Loucy (cell line): Measurements from ENCODE around the gene FLOT2.

ENCODE experiments used
- EZH2phosphoT487 ChIP-seq: fragments of 200-600 bp; IDR thresholded peaks from 2 replicates; pipeline ENCODE4 v1.6.1; 2018; ENCODE audit warnings: antibody characterized with exemption, mild to moderate bottlenecking, moderate library complexity, borderline replicate concordance
- TF ChIP-seq, protein P1 (sequence below): fragments of 200-600 bp; sonication (generic); conservative IDR thresholded peaks from 2 replicates; pipeline ENCODE4 v1.5.1; 2014; ENCODE audit warnings: mild to moderate bottlenecking, antibody characterized with exemption, low read length

DNA sequence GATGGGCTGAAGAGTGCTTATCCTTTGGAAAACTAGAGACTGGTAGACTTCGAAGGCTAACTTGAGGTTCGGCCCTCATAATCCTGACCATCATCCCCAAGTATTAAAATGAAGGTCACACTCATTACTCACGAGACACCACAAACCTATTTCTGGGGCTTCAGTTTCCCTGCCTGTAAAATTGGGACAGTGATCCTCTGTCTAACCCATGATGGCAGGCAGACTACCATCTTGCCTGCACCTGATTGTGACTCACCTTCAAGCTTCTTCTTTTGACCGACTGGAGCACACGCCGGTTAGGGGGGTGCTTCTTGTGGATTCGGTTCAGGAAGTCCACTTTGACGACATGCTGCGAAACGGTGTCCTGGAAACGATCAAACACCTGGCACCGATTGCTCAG, 19.5 kb upstream of the FLOT2 start:
- TF ChIP-seq, protein P1, sequence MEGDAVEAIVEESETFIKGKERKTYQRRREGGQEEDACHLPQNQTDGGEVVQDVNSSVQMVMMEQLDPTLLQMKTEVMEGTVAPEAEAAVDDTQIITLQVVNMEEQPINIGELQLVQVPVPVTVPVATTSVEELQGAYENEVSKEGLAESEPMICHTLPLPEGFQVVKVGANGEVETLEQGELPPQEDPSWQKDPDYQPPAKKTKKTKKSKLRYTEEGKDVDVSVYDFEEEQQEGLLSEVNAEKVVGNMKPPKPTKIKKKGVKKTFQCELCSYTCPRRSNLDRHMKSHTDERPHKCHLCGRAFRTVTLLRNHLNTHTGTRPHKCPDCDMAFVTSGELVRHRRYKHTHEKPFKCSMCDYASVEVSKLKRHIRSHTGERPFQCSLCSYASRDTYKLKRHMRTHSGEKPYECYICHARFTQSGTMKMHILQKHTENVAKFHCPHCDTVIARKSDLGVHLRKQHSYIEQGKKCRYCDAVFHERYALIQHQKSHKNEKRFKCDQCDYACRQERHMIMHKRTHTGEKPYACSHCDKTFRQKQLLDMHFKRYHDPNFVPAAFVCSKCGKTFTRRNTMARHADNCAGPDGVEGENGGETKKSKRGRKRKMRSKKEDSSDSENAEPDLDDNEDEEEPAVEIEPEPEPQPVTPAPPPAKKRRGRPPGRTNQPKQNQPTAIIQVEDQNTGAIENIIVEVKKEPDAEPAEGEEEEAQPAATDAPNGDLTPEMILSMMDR, result no peak
- no peak for TF ChIP-seq EZH2phosphoT487
